Subcutaneous abdominal adipose tissue (tissue), 5 donors: Measurements from ENCODE around the gene ANTXR2.
A peak's percentile ranks its signal among the peaks of the same experiment; 100 is the strongest.
"Not testable (repeated sequence)": the region's sequence is repeated elsewhere in the genome, so short reads cannot be mapped to it uniquely, and the experiment has no call there.

Source experiments
- H3K27ac ChIP-seq: one replicate; pipeline ENCODE4 v1.7.0; 2013; ENCODE audit warnings: low read depth, mild to moderate bottlenecking, inconsistent platforms, low read length, moderate library complexity
- H3K27me3 ChIP-seq, 5 donors: one replicate each; pipeline ENCODE4 v1.7.0; 2013; ENCODE audit warnings: low read length in 5 of 5, inconsistent platforms in 1 of 5; ENCODE audit not compliant: control insufficient read depth in 5 of 5, insufficient read depth in 4 of 5
- H3K36me3 ChIP-seq, 5 donors: one replicate each; pipeline ENCODE4 v1.7.0; 2013; ENCODE audit warnings: low read length in 5 of 5; ENCODE audit not compliant: control insufficient read depth in 5 of 5, insufficient read depth in 5 of 5
- H3K4me1 ChIP-seq, 5 donors: one replicate each; pipeline ENCODE4 v1.7.0; 2013; ENCODE audit warnings: low read length in 5 of 5, mild to moderate bottlenecking in 3 of 5, moderate library complexity in 1 of 5; ENCODE audit not compliant: control insufficient read depth in 5 of 5, insufficient read depth in 5 of 5
- H3K4me3 ChIP-seq, 5 donors: one replicate each; pipeline ENCODE4 v1.7.0; 2013; ENCODE audit warnings: low read length in 5 of 5, low read depth in 1 of 5
- H3K9ac ChIP-seq, 5 donors: one replicate each; pipeline ENCODE4 v1.7.0; 2013; ENCODE audit warnings: low read length in 5 of 5, mild to moderate bottlenecking in 4 of 5, moderate library complexity in 3 of 5
- H3K9me3 ChIP-seq, 5 donors: one replicate each; pipeline ENCODE4 v1.7.0; 2013; ENCODE audit warnings: low read length in 5 of 5; ENCODE audit not compliant: control insufficient read depth in 5 of 5
- donor health status: healthy.
- donor health status: healthy.
- donor health status: healthy.
- donor health status: healthy.
- donor health status: healthy.

Gene ANTXR2

DNA sequence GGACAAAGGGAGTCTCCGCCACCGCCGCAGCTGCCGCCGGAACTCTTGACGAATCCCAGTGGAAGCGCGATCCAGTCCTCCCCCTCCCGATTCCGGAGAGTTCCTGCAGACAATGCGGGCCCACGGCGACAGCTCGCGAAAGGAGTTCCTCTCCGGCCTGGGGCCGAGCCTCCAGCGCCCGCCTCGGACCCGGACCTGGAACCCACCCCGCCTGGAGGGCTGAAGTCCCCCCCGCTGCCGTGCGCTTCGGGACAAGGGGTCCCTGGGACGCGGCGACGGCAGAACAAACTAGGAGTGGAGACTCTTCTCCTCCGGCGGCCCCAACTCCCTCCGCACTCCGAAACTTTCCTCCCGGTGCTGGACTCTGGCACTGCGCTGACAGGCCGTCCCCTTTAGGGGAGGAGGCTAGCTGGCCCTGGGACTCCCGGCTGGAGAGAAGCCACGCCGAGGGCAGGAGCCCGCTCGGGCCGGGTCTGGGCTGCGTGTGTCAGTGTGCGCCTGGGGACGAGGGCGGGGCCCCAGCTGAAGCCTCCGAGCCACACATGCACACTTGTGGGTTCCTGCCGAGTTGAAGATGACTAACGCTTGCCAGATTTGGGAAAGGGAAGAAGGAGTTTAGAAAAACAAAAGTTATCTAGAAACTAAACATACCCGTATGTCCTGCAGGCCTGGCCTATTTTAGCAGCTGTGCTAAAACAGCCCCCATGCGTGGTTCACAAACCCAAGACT is at the start of gene ANTXR2:
Gene ANTXR2, minus strand, starts transcription at position 486 of the 729 bp plus-strand sequence. CDS start 669 bp downstream, outside the sequence.
- Histone ChIP-seq H3K27me3 (no peaks in the 10 kb centered on the region), H3K9ac (peak within 1 kb of the TSS; percentile 78 to 93 (median 89)), H3K9me3 (no peaks in the 10 kb centered on the region), H3K4me3 (peak within 1 kb of the TSS; percentile 75 to 99 (median 94)), H3K36me3 (peaks cover 0 to 6% (median 2%) of the 10 kb centered on the region in 5 donors), H3K27ac (peak within 1 kb of the TSS; percentile 95), H3K4me1 (peaks cover 0 to 43% (median 32%) of the 10 kb centered on the region in 5 donors)

DNA sequence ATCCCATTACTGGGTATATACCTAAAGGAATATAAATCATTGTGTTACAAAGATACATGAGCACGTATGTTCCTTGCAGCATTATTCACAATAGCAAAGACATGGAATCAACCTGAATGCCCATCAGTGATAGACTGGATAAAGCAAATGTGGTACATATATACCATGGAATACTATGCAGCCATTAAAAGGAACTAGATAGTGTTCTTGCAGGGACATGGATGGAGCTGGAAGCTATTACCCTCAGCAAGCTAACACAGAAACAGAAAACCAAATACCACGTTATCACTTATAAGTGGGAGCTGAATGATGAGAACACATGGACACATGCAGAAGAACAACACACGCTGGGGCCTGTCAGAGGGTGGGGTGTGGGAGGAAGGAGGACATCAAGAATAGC is 48.8 kb upstream of the ANTXR2 start:
- H3K36me3 ChIP-seq, H3K27me3 ChIP-seq, H3K9me3 ChIP-seq, H3K9ac ChIP-seq, H3K4me1 ChIP-seq, H3K27ac ChIP-seq, H3K4me3 ChIP-seq: not testable (repeated sequence)

DNA sequence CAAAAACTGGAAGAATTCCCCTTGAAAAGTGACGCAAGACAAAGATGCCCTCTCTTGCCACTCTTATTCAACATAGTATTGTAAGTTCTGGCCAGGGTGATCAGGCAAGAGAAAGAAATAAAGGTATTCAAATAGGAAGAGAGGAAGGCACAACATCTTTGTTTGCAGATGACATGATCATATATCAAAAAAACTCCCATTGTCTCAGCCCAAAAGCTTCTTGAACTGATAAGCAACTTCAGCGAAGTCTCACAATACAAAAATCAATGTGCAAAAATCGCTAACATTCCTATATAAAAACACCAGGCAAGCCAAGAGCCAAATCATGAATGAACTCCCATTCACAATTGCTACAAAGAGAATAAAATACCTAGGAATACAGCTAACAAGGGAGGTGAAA is 46.6 kb upstream of the ANTXR2 start:
- H3K27me3 ChIP-seq, H3K4me3 ChIP-seq, H3K4me1 ChIP-seq, H3K27ac ChIP-seq, H3K9ac ChIP-seq, H3K36me3 ChIP-seq, H3K9me3 ChIP-seq: not testable (repeated sequence)

DNA sequence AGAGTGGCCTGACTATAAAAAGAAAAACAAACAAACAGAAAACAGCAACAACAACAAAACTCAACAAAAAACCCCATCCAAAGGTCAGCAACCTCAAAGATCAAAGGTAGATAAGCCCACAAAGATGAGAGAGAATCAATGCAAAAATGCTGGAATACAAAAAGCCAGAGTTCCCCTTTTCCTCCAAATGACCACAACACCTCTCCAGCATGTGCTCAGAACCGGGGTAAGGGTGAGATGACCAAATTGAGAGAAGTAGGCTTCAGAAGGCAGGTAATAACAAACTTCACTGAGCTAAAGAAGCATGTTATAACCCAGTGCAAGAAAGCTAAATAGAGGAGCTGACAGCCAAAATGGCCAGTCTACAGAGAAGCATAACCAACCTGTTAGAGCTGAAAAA is 43.5 kb upstream of the ANTXR2 start:
- no peaks in the 10 kb centered on the region for H3K27me3 ChIP-seq
- peaks cover 0 to 7% (median 0%) of the 10 kb centered on the region in 5 donors for H3K9me3 ChIP-seq
- no peaks in the 10 kb centered on the region for H3K36me3 ChIP-seq
- H3K27ac ChIP-seq: no peak overlapping the region
- H3K9ac ChIP-seq: no peak overlapping the region
- H3K4me1 ChIP-seq: no peaks in the 10 kb centered on the region
- H3K4me3 ChIP-seq: no peak overlapping the region

DNA sequence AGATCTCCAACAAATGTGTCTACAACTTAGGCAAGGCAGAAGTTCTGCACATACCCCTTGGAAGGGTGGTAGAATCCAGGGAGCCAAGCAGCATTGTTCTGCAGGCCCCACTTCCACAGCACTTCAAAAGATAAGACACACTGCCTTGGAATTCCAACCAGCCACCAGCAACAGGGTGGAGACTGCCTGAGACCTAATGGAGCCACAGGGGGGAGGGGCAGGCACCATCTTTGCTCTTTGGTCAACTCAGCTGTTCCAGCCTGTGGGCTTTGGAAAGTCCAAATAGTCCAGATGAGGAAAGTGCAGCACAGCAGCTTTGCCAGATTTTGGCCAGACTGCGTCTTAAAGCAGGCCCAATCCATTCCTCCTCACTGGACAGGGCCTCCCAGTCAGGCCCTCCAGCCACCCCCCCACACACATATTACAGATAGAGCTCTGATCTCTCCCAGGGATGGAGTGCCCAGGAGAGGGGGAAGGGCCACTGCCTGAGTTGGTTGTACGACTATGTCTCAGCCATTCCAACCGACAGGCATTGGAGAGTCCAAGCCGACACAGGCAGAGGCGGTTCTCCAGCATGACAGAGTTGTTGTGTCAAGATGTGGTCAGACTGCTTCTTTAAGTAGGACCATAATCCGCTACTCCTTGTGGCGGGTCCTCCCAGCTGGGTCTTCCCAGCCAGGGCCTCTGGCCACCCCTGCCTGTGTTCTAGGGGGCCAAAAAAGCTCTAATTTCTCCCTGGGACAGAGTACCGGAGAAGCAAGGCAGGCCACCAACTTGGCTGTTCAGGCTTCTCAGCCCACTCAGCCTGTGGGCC is 42.5 kb upstream of the ANTXR2 start:
- Histone ChIP-seq H3K4me1 (no peaks in the 10 kb centered on the region), H3K27me3 (no peaks in the 10 kb centered on the region), H3K27ac (no peak overlapping the region), H3K4me3 (no peak overlapping the region), H3K9ac (no peak overlapping the region), H3K36me3 (no peaks in the 10 kb centered on the region), H3K9me3 (peaks cover 0 to 7% (median 0%) of the 10 kb centered on the region in 5 donors)

DNA sequence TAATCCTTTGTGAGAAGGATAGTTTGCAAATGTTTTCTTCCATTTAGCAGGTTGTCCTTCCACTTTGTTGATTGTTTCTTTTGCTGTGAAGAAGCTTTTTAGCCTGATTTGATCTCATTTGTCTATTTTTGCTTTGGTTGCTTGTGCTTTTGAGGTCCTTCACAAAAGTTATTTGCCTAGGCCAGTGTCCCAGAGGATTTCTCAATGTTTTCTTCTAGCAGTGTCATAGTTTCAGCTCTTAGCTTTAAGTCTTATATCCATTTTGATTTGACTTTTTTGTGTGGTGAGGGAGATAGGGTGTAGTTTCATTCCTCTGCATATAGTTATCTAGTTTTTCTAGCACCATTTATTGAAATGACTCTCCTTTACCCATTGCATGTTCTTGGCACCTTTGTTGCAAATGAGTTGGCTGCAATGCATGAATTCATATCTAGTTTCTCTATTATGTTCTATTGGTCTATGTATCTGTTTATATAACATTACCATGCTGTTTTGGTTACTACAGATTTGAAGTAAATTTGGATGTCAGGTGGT is 41.8 kb upstream of the ANTXR2 start:
- Histone ChIP-seq H3K9me3 (peaks cover 0 to 7% (median 0%) of the 10 kb centered on the region in 5 donors), H3K4me3 (no peak overlapping the region), H3K36me3 (no peaks in the 10 kb centered on the region), H3K27ac (no peak overlapping the region), H3K27me3 (no peaks in the 10 kb centered on the region), H3K4me1 (no peaks in the 10 kb centered on the region), H3K9ac (no peak overlapping the region)

DNA sequence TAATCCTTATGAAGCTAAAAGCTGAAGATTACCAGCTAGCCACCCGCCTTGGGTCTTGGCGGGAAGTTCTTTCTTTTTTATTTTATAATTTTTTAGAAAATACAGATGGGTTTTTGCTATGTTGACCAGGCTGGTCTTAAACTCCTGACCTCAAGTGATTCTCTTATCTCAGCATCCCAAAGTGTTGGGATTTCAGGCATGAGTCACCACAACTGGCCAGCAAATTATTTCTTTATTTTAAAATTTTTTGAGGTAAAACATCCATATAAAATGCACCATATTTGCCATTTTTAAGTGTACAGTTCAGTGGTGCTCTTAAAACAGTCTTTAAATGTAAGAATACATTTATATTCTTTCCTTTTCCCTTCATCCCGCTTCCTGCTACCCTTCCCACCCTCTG is 40.6 kb upstream of the ANTXR2 start:
- H3K27ac ChIP-seq: no peak overlapping the region
- H3K36me3 ChIP-seq: no peaks in the 10 kb centered on the region
- H3K4me3 ChIP-seq: no peak overlapping the region
- H3K27me3 ChIP-seq: no peaks in the 10 kb centered on the region
- H3K9ac ChIP-seq: no peak overlapping the region
- H3K4me1 ChIP-seq: no peaks in the 10 kb centered on the region
- H3K9me3 ChIP-seq: peaks cover 0 to 4% (median 0%) of the 10 kb centered on the region in 5 donors

DNA sequence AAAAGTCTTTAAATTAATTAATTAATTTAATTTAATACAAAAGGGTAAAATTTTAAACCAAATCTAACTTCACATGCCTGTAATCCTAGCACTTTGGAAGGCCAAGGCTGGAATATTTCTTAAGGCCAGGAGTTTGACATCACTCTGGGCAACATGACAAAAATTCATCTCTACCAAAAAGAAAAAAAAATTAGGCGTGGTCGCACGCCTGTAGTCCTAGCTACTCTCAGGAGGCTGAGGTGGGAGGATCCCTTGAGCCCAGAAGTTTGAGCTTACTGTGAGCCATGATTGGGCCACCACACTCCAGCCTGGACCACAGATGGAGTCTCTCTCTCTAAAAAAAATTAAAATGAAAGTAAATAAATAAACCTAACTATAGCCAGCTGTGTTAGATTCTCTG is 39.2 kb upstream of the ANTXR2 start:
- Histone ChIP-seq H3K9ac (no peak overlapping the region), H3K36me3 (no peaks in the 10 kb centered on the region), H3K9me3 (peaks cover 2 to 4% (median 3%) of the 10 kb centered on the region in 5 donors), H3K4me1 (no peaks in the 10 kb centered on the region), H3K27ac (no peak overlapping the region), H3K4me3 (no peak overlapping the region), H3K27me3 (no peaks in the 10 kb centered on the region)

DNA sequence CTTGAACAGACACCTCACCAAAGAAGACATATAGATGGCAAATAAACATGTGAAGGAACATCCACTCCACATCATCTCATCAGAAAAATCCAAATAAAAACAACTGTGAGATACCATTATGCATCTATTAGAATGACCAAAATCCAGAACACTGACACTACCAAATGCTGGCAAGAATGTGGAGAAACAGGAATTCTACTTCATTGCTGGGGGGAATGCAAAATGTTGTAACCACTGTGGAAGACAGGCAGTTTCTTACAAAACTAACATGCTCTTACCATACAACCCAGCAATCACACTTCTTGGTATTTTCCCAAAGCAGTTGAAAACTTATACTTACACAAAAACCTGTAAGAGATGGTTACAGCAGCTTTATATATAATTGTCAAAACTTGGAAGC is 38.2 kb upstream of the ANTXR2 start:
- Histone ChIP-seq H3K4me1 (no peaks in the 10 kb centered on the region), H3K27ac (no peak overlapping the region), H3K9me3 (peaks cover 2 to 12% (median 4%) of the 10 kb centered on the region in 5 donors), H3K9ac (no peak overlapping the region), H3K27me3 (no peaks in the 10 kb centered on the region), H3K4me3 (no peak overlapping the region), H3K36me3 (no peaks in the 10 kb centered on the region)

DNA sequence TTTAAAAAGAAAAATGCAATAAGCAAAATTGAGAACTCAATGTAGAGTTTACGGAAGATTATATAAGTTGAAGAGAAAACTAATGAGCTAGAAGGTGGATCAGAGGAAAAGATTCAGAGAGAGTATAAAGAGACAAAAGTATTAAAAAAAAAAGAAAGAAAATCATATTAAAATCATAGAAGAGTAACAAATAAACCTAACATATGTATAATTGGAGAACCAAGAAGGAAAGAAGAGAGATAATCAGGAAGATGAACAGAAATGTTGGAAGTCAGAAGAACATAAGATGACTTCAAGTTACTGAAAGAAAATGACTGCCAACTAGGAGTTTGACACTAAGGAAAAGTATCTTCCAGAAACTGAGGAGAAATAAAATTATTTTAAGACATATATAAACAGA is 34.3 kb upstream of the ANTXR2 start:
- Histone ChIP-seq H3K27ac (no peak overlapping the region), H3K9ac (no peak overlapping the region), H3K4me3 (no peak overlapping the region), H3K36me3 (no peaks in the 10 kb centered on the region), H3K9me3 (peaks cover 2 to 18% (median 4%) of the 10 kb centered on the region in 5 donors), H3K4me1 (no peaks in the 10 kb centered on the region), H3K27me3 (no peaks in the 10 kb centered on the region)
